HT-29 (cell line): Measurements from ENCODE around the gene PRKAG2. TPM values are rescaled to one million over a fixed set of nuclear protein-coding genes. Genes with fewer than 3 reads are reported as not detected.
A peak's percentile ranks its signal among the peaks of the same experiment; 100 is the strongest.

Experiments
- DNase-seq: peaks from one replicate; pipeline ENCODE4 v3.0.0-alpha.2; 2015; ENCODE audit warnings: low spot score
- total RNA-seq: library from RNA; depleted of rRNA; stranded (reverse); fragments of >200 nt; shearing (Covaris generic); gene quantifications from 2 replicates; pipeline ENCODE4 v1.2.3, GENCODE V29; 2014

PRKAG2 gene
- total RNA-seq, 1 experiment from 2014 or later, result 5.4 TPM

DNA sequence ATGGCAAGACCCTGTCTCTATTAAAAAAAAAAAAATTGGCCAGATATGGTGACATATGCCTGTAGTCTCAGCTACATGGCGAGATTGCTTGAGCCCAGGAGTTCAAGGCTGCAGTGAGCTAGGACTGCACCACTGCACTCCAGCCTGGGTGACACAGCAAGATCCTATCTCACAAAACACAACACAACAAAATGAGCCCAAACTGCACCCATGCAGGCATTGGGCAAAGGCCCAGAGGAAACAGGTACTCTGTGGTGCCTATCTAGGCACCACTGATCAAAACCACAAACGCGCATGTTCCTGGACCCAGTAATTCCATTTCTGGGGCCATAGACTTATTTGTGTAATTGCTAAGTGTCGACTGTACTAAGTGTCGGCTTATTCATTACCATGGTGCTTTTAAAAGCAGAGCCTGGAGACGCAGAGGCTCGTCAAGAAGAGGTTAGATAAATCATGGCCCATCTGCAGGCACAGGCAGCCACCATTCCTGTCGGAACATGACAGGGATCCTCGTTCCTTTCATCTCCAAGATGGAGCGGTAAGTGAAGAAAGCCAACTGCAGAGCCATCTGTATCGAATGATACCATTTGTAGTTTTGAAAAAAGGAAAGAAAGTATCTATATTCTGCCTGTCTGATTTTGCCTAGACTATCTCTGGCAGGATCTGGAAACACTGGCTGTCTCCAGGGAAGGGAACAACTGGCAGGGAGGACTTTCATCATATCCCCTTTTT lies 196.9 kb downstream of the PRKAG2 start:
- no peak for DNase-seq

DNA sequence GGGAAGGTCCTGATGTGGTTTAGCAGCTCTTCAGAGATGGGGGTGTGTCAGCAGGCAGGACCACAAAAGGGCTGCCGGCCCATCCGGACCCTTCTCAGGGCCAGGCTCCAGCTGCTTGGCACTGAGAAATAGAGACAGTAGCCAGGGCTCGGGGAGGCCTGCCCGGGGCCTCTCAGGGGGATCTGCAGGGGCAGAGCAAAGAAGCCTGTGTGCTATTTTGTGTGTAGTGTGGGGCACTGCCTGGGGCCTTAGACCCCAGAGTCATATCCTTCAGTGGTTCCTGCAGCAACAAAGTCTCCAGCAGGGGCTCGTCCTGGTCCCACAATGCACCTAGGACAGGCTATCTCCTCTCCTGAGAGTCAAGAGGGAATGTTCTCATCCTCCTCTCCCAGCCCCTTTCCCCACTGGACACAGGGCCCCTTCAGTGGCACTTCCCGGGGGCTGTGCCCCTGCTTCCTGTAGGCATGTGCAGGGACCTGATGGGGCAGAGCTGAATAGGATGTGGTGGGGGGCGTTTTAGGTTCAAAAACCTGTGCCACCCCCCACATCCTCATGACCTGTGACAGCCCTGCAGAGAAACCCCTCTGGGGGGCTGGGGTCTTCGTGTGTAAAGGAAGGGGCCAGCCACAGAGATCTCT lies 197.7 kb downstream of the PRKAG2 start:
- DNase-seq, result no peak

DNA sequence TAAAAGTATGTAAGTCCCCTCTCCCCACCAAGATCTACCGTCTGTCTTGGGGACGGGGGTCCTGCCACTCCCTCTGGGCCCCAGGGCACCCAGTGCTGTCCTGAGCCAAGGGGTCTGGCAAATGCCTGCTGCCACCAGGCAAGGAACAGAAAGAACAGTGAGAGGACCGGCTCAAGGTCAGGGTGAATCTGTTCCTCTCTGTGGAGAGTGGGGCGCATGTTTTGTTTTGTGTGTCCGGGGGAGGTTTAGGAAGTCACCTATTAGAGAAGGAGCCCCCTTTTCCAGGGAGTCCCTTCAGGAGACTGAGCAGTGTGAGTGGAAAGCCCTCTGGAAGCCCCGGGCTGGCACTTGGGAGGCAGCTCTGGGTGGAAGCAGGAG lies 198.7 kb downstream of the PRKAG2 start:
- no peak for DNase-seq

DNA sequence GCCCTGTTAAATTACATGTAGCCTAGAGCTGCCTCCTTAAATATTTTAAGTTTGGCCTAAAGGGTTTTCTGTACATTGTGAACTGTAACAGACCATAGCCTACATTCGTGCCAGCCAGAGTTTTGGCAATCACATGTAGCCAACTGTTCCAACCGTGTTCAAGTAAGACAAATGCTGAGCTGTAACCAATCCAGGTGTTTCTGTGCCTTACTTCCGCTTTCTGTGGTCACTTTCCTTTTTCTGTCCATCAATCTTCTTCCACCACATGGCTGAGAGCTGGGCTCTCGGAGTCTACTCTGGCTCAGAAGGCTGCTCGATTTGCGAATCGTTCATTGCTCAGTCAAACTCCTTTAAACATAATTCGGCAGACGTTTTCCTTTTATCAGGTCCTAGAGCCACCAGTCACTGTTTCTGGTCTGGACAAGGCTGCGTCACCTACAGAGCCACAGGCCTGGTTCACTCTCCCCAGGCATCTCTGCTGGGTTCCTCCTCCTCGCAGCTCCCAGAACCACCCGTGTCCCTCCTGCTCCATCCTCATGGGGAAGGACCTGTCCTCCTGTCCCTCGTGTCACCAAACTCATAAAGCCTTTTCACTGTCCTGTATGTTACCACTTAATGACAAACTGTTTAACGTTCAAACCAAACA lies 199.2 kb downstream of the PRKAG2 start:
- no peak for DNase-seq

DNA sequence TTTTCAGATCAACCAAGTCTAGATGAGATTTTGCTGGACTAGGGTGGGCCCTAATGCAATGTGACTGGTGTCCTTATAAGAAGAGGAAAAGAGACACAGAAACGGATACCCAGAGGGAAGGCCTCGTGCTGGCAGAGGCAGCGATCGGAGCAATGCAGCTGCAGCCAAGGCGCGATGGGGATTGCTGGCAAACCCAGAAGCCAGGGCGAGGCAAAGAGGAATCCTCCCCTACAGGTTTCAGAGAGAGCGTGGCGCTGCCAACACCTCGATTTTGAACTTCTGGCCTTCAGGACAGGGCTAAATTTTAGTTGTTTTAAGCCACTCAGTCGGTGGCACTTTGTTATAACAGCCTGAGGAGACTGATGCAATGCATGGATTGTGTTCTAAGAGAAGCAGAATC lies 200.2 kb downstream of the PRKAG2 start:
- DNase-seq, result peak; percentile 51

DNA sequence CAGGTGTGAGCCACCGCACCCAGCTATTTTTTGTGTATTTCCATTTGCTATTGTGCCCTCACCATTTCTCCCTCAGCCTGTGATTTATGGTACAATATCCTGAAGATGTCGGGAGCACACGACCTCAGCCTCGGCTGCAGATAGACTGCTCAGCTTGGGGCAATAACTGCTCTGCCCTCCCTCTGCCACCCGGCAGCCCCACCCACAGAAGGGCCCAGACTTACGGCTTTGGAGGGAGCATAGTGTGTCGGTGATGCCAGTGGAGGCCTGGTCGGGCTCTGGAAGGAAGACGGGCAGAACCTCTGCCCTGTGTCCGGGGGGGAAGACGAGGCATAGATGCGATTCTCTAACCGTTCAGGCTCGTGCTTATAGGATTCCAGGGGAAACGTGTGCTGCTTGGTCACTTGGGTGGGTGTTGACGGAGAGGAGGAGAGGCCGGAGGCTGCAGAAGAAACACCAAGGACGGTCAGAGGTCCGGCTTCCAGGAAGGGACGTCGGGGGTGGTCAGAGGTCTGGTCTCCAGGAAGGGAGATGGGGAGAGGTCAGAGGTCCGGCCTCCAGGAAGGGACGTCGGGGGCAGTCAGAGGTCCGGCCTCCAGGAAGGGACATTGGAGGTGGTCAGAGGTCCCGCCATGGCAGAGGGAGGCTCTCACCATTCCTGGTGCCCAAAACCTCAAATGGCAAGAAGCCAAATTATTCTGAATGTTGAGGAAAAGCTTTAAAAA lies 201.6 kb downstream of the PRKAG2 start:
- DNase-seq, result no peak

DNA sequence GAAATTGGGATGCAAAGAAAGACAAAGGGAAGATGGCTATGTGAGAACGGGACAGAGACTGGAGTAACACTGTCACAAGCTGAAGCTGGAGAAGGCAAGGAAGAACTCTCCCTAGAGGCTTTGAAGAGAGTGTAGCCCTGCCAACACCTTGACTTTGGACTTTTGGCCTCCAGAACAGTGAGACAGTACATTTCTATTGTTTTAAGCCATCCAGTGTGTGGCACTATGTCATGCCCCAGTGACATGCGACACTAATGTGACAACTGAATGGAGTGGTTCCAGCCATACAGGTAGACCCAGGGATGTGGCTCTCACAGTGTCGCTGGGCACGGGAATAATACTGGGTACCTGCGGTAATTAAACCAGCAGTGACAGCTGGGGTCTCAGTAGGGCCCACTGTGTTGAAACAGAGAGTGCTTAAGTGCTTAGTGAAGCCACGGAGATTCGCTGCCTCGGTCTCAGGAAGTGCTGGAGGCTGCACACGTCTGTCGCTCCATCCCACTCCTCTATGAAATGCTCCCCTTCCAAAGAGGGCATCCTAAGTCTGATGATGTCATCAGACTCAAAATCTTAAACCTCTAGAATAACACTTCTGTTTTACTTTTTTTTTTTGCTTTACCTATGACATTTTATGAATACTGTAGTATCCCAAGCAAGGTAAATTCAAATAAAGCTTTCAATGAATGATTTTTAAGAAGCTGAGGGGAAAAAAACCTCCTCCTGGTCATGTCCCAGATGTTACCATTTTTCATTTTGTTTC lies 202.6 kb downstream of the PRKAG2 start:
- no peak for DNase-seq

DNA sequence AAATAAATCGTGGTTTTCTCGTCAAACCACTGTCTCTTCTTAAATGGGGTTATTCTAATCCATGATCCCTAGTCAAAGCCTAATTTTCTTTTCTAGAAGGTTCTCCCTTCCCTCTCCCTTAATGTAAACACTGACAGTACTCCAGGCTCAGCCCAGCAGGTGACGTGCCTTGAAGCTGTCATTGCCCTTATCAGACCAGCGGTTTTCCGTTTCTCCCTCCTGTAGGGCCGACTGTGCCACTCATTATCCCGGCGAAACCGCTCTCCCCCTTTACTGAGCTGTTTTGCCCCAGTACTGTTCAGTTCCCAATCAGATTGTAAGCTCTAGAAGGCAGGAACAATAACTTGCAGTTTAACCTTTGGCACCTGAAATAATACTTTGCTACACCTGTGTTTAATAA lies 203.7 kb downstream of the PRKAG2 start:
- no peak for DNase-seq

DNA sequence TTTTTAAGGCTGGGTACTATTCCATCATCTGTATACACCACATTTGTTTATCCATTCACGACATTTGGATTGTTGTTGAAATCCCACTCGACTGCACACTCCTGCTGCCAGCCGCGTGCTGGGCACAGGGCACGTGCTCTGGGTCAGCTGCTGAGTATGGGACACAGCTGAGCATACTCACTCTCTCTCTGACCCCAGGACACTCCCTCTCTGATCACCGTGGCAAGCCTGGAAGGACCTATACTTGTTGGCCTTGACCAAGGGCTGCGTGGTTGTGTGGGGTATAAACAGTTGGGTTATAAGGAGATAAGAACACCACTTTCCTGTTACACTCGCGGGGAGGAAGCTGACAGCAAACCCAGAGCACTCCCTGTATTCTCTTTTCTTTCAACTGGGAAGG lies 204.2 kb downstream of the PRKAG2 start:
- no peak for DNase-seq

DNA sequence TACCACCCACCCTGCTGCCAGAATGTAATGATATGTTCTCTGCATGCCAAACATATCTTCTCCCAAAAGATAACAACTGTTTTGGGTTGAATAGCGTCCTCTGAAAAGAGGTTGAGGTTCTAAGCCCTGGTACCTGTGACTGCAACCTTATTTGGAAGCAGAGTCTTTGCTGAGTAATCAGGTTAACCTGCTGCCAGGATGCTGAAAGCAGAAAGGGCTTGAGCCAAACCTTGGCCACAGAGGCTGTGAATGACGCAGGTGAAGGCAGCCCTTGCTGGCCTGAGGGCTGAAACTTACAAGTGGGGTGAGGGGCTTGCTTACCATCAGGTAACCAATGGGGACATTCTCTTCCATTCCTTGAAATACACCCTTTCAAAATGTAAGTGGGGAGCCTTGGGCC lies 205.4 kb downstream of the PRKAG2 start:
- no peak for DNase-seq

DNA sequence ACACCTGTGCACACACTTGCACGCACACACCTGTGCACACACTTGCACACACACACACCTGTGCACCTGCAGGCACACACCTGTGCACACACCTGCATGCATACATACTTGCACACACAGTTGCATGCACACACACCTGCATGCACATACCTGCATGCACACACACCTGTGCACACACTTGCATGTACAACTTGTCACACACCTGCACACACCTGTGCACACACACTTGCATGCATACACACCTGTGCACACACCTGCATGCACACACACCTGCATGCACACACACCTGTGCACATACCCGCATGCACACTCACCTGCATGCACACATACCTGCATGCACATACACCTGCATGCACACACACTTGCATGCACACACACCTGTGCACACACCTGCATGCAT lies 207.2 kb downstream of the PRKAG2 start:
- no peak for DNase-seq

DNA sequence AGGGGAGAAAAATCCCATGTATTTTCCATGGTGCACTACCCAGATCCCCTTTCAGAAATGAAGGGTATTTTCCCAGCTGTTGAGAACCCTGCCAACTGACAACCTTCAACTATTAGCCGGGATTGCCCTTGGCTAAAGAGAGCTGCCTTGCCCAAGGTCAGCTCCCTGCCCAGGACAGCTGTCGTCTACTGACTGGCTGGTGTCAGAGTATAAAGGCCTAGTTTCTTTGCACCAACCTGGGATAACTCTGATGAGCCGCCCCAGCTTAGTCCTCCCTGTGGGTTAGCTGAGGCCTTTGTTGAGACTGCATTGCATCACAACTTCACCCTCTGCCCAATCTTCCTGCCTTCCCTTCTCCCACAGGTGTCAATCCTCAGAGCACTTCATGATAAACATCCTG lies 210.0 kb downstream of the PRKAG2 start:
- no peak for DNase-seq

DNA sequence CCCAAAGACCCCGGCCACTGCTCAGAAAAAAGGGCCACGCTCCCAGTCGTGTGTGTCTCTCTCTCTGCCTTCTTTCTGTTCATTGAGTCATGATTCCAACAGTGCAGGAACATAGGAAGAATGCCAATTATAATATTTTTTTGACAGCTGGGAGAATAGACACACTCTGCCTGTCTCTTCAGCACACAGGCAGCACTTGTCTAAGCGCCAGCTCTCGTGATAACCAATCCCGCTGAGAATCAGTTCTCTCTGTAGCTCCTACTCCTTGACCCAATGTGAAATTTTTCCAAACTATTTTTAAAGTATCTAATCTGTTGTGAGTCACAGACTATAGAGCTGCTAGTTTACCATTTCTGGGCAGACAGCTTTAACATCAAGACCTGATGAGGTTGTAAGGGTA lies 211.5 kb downstream of the PRKAG2 start:
- DNase-seq, result no peak

DNA sequence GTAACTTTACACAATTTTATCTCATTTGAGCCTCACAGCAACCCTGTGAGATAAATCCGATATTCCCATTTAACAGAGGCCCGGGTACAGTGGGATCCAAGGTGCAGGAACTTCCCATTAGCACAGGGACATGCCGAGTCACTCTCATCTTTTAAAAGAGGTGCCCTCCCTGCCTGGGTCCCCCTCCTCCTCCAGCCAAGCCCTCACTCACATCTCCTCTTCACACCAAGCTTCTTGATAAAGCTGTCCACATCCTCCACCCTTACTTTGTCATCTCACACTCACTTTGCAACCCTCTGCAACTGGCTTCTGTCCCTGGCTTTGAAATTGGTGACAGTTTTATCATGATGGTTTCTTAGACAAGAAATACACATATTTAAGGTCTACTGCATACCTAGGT lies 212.6 kb downstream of the PRKAG2 start:
- no peak for DNase-seq

DNA sequence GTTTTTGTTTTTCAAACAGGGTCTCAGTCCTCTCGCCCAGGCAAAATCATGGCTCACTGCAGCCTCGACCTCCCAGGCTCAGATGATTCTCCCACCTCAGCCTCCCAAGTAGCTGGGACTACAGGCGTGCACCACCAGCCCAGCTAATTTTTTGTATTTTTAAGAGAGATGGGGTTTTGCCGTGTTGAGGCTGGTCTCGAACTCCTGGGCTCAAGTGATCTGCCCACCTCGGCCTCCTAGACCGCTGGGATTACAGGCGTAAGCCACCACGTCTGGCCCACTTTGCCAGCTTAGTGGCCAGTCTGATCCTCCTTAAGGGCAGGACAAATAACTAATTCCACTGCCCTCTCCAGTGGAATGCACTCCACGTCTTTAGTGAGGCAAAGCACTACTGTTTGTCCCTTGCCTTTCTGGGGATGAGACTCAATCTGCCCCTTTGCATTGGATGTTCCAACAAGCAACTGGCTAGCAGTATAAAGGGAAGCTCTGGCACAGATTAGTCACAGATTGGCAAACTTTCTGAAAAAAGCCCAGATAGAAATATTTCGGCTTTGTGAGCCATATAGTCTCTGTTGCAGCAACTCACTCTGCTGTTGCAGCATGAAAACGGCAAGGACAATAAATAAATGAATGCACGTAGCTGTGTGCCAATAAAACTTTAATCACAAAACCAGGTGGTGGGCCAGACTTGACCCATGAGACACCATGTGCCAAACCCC lies 213.4 kb downstream of the PRKAG2 start:
- no peak for DNase-seq

DNA sequence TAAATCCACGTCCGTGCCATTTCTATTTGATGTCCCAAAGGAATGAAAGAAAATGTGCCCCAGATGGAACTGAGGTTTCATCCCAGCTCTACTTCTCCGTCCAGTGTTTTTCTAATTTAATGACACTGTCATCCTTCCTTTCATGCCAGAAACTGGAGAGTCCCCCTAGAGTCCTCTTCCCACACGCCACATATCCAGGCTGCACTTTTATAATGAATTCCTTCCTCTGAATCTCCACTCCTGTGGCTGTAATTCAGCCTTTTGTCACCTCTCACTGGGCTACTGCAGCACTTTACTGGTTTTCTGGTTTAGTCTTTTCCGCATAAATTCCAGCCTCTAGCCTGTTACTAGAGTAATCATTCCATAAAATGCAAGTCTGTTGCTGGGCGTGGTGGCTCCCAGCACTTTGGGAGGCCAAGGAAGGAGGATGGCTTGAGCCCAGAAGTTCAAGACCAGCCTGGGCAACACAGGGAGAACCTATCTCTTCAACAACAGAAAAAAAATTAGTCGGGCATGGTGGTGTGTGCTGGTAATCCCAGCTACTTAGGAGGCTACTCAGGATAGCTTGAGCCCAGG lies 214.6 kb downstream of the PRKAG2 start:
- no peak for DNase-seq

DNA sequence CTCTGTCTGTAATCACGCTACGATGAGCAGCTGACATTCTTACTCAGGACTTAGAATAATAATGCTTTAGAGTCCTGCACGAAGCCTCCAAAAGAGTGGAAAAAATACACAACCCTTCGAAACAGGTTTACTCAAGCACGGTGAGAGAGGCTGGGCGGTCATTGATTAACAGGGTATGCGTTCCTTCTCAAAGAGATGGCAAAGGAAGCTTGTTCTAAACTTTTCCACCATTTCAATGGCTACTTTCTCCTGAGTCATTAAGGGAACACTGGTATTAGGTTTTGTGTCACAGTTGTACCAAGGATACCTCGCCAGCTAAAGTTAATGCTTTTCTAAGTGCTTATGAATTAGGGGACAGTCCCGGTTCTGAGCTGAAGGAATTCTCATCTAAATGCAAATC lies 215.3 kb downstream of the PRKAG2 start:
- no peak for DNase-seq

DNA sequence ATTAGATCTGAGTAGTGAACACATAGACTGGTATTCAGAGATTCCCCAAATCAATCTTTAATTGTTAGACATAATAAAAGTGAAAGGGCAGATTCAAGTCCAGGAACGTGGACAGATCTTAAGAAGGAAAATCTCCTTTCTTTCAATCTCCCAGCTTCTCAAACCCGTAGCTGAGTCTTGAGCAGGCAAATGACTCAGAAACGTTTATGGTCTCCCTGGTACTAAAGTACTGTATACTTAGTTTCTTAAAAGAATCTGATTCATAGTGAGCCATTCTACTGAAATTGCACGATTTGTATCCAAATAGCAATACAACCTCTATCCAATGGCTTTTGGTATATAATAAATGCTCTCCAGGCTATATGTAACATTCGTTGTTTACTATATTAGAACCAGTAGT lies 216.8 kb downstream of the PRKAG2 start:
- DNase-seq, result no peak

DNA sequence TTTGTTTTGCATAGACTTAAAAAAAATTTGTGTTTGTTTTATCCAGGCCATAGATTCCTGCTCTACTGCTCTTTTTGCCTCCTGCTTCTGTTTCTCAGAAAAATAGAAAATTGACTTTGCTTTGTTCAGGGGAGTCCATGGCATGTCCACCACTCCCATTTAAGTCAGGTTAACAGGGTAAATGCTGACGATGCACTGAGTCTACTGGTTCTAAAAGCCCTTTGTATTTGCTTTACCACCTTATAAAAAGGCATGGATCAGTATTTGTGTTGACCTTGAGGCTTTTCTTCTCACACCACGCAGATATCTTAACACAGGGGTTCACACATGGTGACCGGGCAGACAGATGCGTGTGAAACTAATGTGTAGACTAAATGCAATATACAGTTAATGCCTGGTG lies 217.7 kb downstream of the PRKAG2 start:
- DNase-seq, result no peak

DNA sequence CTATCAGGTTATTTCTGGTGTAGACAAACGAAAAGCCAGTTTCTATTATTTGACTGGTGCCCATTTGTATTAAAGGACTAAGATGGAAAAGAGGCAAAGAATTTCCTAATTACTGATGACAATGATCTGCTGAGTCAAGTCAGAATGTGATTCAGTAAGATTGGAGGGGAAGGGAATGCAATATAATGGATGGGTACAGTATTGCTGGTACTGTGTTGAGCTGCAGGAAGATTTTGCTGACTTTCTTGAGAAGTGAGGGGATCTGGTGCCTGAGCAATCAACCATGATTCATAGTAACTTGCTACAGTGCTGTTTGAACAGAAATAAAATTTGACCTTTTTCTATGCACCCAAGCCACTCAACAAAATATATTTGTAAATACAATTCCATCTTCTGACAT lies 218.1 kb downstream of the PRKAG2 start:
- no peak for DNase-seq

DNA sequence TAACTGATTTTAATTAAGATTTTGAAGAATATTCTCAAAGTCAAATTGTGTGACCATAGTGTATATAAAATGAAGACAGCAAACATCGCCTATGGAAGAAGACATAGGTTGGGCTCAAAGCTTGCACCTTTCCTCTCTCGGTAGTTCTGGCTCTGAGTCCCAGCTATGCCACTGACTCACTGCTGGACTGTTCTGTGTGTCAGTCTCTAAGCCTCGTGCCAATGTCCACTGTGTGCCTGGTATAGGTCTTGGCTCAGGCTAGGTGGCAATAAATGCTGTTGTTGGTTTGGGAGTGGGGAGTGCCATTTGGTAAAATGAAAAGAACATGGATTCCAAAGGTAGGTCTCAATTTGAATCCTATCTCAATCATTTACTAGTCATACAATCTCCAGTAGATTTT lies 219.7 kb downstream of the PRKAG2 start:
- DNase-seq, result no peak
